ENCODE measurements around the gene VSIG8.

GRCh38 chr1:159902541-159902940 lies 40.1 kb upstream of the VSIG8 start:
- TF ChIP-seq CTCF (IDR thresholded peaks at IDR 0.05) = no peak
- no peak for TF ChIP-seq EZH2 (IDR thresholded peaks at IDR 0.05; ENCODE audit: borderline replicate concordance, insufficient read depth, low read depth, low read length, poor library complexity, severe bottlenecking)
